Activated effector memory CD4-positive, alpha-beta T cell treated with anti-CD3 and anti-CD28 coated beads, Interleukin-2, amount 50 U/mL, for 16 hours (primary cell): ENCODE data around the gene TIAM1.
A peak's percentile ranks its signal among the peaks of the same experiment; 100 is the strongest.

Source experiments
- DNase-seq: peaks from one replicate; pipeline ENCODE4 v3.0.0-alpha.2; 2020

TIAM1 gene

GRCh38 chr21:31343680-31344480, at the start of gene TIAM1:
Gene TIAM1 (minus strand): TSS chr21:31344261. CDS start chr21:31266972, 77,289 bp downstream.
- DNase-seq: peak; percentile 71

DNA sequence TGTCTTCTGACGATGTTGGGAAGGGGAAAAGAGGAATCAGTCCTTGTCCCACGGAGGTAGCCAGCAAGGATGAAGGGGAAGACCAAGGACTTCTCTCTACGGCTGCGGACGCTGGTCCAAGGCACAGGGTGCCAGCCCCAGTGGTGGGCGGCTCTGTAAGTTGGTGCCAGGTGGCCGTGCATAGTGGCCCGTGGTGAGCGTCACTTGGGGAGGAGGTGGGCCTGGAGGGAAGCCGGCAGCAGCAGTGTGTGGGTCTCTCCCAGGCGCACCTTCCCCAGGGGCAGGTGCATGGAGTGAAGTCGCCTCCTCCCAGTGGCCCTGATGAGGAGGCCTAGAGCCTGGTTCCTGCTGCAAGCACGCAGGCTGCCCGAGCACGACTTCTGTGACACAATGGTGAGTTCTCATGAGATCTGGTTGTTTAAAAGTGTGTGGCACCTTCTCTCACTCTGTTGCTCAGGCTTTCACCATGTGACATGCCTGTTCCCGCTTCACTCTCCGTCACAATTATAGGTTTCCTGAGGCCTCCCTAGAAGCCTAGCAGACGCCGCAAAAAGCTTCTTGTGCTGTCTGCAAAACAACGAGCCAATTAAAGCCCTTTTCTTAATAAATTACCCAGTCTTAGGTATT, 43.6 kb upstream of the TIAM1 start:
- no peak for DNase-seq

DNA sequence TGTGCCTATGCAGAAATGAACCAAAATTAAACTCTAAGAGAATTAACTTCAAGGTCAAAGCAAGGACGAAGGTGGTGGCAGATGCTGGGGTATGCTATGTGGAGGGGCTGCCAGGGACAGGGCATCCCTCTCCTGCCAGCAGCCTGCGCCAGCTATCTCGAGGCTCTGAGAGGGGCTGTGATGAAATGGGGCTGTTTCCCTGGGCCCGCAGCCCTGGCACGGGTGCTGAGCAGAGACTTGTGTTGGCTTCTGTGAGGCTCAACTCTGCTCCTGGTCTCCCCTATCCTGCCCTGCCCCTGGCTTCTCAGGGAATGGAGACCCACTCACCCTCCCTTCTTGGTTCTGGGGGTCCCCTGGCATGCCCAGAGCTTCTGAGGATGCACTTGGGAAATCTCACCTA, 41.9 kb upstream of the TIAM1 start:
- DNase-seq: no peak

- DNase-seq: no peak
Measured at GRCh38 chr21:31383770-31384169, 39.7 kb upstream of the TIAM1 start.

DNA sequence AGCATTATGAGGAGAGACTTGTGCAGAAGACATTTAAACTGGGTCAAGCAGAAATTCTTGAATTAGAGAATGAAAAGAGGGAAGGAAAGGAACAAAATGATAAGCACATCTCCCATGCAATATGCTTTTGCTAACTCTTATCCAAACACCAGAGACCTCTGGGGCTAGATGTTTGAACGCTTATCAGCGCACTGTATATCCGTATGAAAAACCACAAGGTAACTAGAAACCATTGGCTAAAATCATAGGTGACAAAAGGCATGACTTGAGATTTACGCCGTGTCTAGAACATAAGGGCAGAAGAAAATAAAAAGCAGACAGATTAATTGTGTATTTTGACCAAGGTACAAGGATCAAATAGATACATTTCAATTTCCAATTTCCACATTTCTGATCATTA, 38.0 kb upstream of the TIAM1 start:
- no peak for DNase-seq

DNA sequence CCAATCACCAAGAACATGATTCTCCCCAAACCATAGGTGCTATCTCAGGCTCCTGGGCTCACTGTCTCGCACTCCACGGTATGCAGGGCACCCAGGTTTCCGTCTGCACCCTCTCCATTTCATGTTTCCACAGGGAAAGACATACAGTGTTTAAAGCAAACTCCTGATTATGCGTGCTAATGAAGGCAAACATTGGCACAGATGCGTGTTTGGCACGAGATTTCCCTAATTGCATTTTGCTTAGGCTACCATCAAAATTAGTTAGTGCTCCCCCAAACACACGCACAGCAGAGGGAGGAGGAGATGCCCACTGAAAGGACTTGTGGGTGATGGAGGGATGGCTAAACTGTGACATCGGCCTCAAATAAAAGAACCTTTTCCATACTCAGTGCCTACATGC, 32.2 kb upstream of the TIAM1 start:
- DNase-seq: no peak

GRCh38 chr21:31374395-31374794, 30.3 kb upstream of the TIAM1 start:
- DNase-seq: no peak

DNA sequence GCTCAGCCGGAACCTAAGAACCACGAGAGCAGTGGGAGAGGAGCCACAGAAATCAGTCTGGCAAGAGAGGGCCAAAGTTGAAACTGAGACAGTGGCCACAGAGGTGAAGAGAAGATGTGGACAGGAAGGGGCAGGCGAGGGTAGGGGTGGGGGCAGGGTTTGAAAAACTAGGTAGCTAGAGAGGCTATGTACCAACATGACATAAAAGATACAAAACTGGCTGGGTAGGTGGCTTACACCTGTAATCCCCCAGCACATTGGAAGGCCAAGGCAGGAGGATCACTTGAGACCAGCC, 28.4 kb upstream of the TIAM1 start:
- no peak for DNase-seq

GRCh38 chr21:31371715-31372470, 27.8 kb upstream of the TIAM1 start:
- DNase-seq: no peak

- no peak for DNase-seq
Measured at GRCh38 chr21:31370893-31371544, 27.0 kb upstream of the TIAM1 start.

GRCh38 chr21:31370281-31370892, 26.3 kb upstream of the TIAM1 start:
- no peak for DNase-seq

GRCh38 chr21:31368361-31368760, 24.3 kb upstream of the TIAM1 start:
- no peak for DNase-seq

DNA sequence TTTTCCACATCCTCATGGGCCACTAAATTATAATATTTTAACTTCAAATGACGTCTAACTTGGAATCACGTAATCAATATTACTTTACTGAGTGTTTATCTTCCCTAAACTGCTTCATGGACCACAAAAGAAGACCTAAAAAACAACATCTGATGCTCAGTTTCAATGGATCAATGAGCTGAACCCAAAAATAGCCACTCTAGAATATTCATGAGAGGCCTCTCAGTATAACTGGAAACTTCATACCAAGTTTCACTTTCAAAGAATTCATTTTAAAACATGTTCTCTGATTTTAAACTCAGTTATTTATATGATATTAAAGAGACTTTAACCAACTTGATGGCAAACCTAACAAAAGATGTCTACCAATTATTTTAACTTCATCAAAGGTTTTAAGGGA, 23.7 kb upstream of the TIAM1 start:
- DNase-seq: no peak

DNA sequence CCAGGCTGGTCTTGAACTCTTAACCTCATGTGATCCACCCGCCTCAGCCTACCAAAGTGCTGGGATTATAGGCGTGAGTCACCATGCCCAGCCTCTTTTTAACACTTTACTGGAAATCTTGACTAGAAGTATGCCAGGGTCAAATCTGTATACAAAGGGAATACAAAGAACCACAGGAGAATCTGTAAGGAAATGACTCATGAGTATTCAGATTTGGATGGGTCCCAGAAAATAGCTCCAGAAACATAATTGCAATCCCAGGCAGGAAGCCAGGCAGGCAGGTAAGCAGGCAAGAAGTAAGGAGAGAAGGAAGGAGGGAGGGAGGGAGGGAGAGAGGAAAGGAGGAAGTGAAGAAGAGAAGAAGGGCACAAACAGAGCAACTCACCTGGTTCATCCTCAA, 22.8 kb upstream of the TIAM1 start:
- DNase-seq: no peak

GRCh38 chr21:31364253-31364945, 20.3 kb upstream of the TIAM1 start:
- DNase-seq: no peak

DNA sequence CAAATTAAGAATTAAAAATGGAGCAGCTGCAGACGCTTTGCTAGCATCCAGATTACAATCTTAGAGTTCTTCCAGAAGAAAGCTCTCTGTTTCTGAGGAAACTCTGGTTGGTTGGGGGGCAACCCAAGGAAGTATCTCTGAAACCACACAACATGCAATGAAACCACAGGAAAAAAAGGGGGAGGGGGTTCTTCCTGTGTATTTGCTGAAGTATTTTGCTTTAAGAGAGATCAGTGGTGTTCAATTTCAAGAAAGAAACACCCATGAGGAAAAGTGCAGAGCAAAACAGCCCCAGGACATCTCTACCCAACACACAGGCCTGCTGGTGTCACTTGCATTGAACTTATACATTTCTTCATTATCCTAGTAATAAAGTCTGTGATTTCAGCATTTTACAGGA, 19.7 kb upstream of the TIAM1 start:
- no peak for DNase-seq

GRCh38 chr21:31360717-31361116, 16.7 kb upstream of the TIAM1 start:
- DNase-seq: no peak

- no peak for DNase-seq
Measured at GRCh38 chr21:31358158-31358557, 14.1 kb upstream of the TIAM1 start.

DNA sequence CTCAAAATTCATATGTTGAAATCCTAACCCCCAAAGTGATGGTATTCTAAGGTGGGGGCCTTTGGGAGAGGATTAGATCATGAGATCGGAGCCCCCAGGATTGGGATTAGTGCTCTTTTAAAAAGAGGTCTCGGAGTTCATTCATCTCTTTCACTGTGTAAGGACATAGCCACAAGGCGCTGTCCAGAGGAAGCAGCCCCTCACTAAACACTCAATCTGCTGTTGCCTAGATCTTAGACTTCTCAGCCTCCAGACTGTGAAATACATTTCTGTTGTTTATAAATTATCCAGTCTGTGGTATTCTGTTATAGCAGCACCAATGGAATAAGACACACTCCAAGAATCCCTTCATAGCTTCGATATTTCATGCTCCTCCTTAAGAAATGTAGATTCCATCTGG, 12.4 kb upstream of the TIAM1 start:
- no peak for DNase-seq

DNA sequence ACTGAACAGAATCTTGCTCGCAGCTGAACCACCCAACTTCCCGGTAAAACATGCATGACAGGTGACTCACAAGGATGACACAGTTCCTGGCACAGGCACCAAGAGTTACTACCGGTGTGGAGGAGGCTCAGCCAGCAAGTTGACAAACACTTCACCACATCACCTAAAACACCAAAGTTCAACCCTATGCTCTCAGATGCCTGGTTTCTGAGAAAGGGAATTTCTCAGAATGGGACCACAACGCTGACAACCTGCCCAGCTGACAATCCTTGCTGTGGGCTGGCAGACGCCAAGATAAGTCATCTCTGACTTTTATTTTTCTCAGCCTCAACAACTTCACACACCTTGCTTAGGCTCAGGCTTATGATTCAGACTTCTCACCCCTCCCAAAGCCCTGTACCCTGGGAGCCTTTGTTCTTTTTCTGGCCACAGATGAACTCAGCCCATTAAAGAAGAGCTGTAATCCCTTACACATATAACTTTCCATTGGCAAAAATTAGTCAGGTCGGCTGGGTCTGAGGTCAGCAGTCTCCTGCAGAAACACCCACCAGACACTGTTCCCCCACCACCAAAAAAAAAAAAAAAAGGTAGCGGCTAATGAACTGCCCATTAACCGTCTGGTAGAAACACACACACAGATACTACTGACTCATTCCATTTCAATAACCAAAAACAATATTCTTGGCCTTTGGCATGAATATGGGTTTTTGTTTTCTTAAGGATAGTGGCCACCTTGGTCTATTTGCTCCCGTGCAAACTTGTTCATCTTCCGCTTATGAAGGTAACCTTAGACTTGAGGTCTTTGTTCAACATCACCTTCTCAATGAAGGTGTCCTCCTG, 10.8 kb upstream of the TIAM1 start:
- DNase-seq: peak; percentile 90

DNA sequence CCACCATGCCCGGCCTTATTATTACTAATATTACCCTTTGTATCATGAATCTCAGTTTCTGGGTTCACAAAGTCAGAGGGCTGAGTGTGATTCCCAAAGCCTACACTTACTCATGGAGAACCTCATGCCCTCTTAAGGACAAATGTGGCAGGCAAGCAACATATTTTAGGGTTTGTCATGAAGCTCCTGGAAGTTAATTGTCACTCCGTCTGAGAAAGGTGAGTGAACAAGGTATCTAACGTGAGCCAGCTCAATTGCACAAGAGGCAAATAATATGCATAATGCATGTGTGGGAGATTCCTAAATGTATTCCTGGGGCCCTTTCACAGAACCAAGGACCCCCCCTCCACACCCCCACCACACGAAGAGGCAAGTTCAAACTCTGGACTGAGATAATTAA, 10.1 kb upstream of the TIAM1 start:
- DNase-seq: no peak

DNA sequence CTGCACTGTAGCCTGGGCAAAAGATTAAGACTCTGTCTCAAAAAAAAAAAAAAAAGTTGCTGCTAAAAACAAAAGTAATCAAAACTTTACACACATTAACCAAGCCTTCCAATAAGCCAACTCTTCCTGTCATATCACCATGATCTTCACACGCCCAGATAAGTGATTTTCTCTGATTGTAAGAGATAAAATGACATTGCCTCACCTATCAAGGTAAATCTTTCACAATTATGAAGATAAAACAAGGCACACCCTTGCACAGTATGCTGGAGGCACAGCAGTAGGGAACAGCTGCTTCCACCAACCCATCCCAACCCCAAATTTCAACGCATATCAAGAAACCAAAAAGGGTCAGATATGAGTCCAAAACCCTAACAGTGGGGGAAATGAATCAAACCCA, 8.8 kb upstream of the TIAM1 start:
- DNase-seq: no peak
